ENCODE data around the gene NAPB.

The NAPB gene

GRCh38 chr20:23367770-23368169, 53.5 kb downstream of the NAPB start:
- no peaks in the 10 kb centered on the region for H3K27me3 ChIP-seq (ENCODE audit: insufficient read depth, low read length)
- no peak overlapping the region for H3K4me3 ChIP-seq (ENCODE audit: low read length)
- no peak overlapping the region for H2AFZ ChIP-seq (ENCODE audit: low read depth, low read length)
- H3K36me3 ChIP-seq (ENCODE audit: insufficient read depth, low read length): peaks cover 75% of the 10 kb centered on the region
- H3K4me1 ChIP-seq (ENCODE audit: insufficient read depth, low read length): peaks cover 16% of the 10 kb centered on the region
- peaks cover 5% of the 10 kb centered on the region for H3K9me3 ChIP-seq (ENCODE audit: low read length)

- no peak overlapping the region for H2AFZ ChIP-seq (ENCODE audit: low read depth, low read length)
- no peak overlapping the region for H3K4me3 ChIP-seq (ENCODE audit: low read length)
- H3K9me3 ChIP-seq (ENCODE audit: low read length): peaks cover 5% of the 10 kb centered on the region
- H3K36me3 ChIP-seq (ENCODE audit: insufficient read depth, low read length): peaks cover 63% of the 10 kb centered on the region
- H3K27me3 ChIP-seq (ENCODE audit: insufficient read depth, low read length): no peaks in the 10 kb centered on the region
- peaks cover 16% of the 10 kb centered on the region for H3K4me1 ChIP-seq (ENCODE audit: insufficient read depth, low read length)
Observed at GRCh38 chr20:23366384-23366783, 54.9 kb downstream of the NAPB start.

- Histone ChIP-seq H3K36me3 (ENCODE audit: insufficient read depth, low read length) (peaks cover 55% of the 10 kb centered on the region), H2AFZ (ENCODE audit: low read depth, low read length) (no peak overlapping the region), H3K9me3 (ENCODE audit: low read length) (peaks cover 5% of the 10 kb centered on the region), H3K4me1 (ENCODE audit: insufficient read depth, low read length) (peaks cover 24% of the 10 kb centered on the region), H3K4me3 (ENCODE audit: low read length) (no peak overlapping the region), H3K27me3 (ENCODE audit: insufficient read depth, low read length) (no peaks in the 10 kb centered on the region)
Observed at GRCh38 chr20:23365390-23366165, 55.7 kb downstream of the NAPB start.

GRCh38 chr20:23363257-23363649, 58.0 kb downstream of the NAPB start:
- Histone ChIP-seq H3K27me3 (ENCODE audit: insufficient read depth, low read length) (no peaks in the 10 kb centered on the region), H3K4me1 (ENCODE audit: insufficient read depth, low read length) (peaks cover 35% of the 10 kb centered on the region), H2AFZ (ENCODE audit: low read depth, low read length) (no peak overlapping the region), H3K9me3 (ENCODE audit: low read length) (peaks cover 5% of the 10 kb centered on the region), H3K36me3 (ENCODE audit: insufficient read depth, low read length) (peaks cover 34% of the 10 kb centered on the region), H3K4me3 (ENCODE audit: low read length) (peak overlapping the region; percentile 90)

GRCh38 chr20:23362392-23363256, 58.7 kb downstream of the NAPB start:
- Histone ChIP-seq H3K4me1 (ENCODE audit: insufficient read depth, low read length) (peaks cover 35% of the 10 kb centered on the region), H3K4me3 (ENCODE audit: low read length) (peak overlapping the region; percentile 90), H2AFZ (ENCODE audit: low read depth, low read length) (peak overlapping the region; percentile 75), H3K9me3 (ENCODE audit: low read length) (peaks cover 5% of the 10 kb centered on the region), H3K27me3 (ENCODE audit: insufficient read depth, low read length) (no peaks in the 10 kb centered on the region), H3K36me3 (ENCODE audit: insufficient read depth, low read length) (peaks cover 30% of the 10 kb centered on the region)

- Histone ChIP-seq H3K9me3 (ENCODE audit: low read length) (peaks cover 5% of the 10 kb centered on the region), H3K36me3 (ENCODE audit: insufficient read depth, low read length) (peaks cover 24% of the 10 kb centered on the region), H3K4me3 (ENCODE audit: low read length) (peak within 1 kb of the TSS; percentile 90), H3K27me3 (ENCODE audit: insufficient read depth, low read length) (no peaks in the 10 kb centered on the region), H3K4me1 (ENCODE audit: insufficient read depth, low read length) (peaks cover 35% of the 10 kb centered on the region), H2AFZ (ENCODE audit: low read depth, low read length) (peak within 1 kb of the TSS; percentile 75)
Observed at GRCh38 chr20:23361476-23362391, 59.6 kb downstream of the NAPB start, which contains the start of gene GZF1. Gene GZF1 (plus strand): TSS chr20:23362182. CDS start chr20:23364384, 2,202 bp downstream.

- Histone ChIP-seq H3K4me1 (ENCODE audit: insufficient read depth, low read length) (peaks cover 35% of the 10 kb centered on the region), H3K9me3 (ENCODE audit: low read length) (peaks cover 5% of the 10 kb centered on the region), H3K36me3 (ENCODE audit: insufficient read depth, low read length) (peaks cover 22% of the 10 kb centered on the region), H2AFZ (ENCODE audit: low read depth, low read length) (peak overlapping the region; percentile 12), H3K27me3 (ENCODE audit: insufficient read depth, low read length) (no peaks in the 10 kb centered on the region), H3K4me3 (ENCODE audit: low read length) (peak overlapping the region; percentile 80)
Observed at GRCh38 chr20:23361119-23361475, 60.2 kb downstream of the NAPB start.

GRCh38 chr20:23360531-23360930, 60.8 kb downstream of the NAPB start:
- Histone ChIP-seq H3K9me3 (ENCODE audit: low read length) (peaks cover 5% of the 10 kb centered on the region), H2AFZ (ENCODE audit: low read depth, low read length) (no peak overlapping the region), H3K4me3 (ENCODE audit: low read length) (peak overlapping the region; percentile 80), H3K36me3 (ENCODE audit: insufficient read depth, low read length) (peaks cover 22% of the 10 kb centered on the region), H3K27me3 (ENCODE audit: insufficient read depth, low read length) (no peaks in the 10 kb centered on the region), H3K4me1 (ENCODE audit: insufficient read depth, low read length) (peaks cover 35% of the 10 kb centered on the region)

- Histone ChIP-seq H3K36me3 (ENCODE audit: insufficient read depth, low read length) (peaks cover 22% of the 10 kb centered on the region), H3K4me3 (ENCODE audit: low read length) (no peak overlapping the region), H2AFZ (ENCODE audit: low read depth, low read length) (no peak overlapping the region), H3K4me1 (ENCODE audit: insufficient read depth, low read length) (peaks cover 35% of the 10 kb centered on the region), H3K27me3 (ENCODE audit: insufficient read depth, low read length) (no peaks in the 10 kb centered on the region), H3K9me3 (ENCODE audit: low read length) (no peaks in the 10 kb centered on the region)
Observed at GRCh38 chr20:23358923-23359593, 62.2 kb downstream of the NAPB start.

- H3K9me3 ChIP-seq (ENCODE audit: low read length): no peaks in the 10 kb centered on the region
- peak overlapping the region; percentile 82 for H3K4me3 ChIP-seq (ENCODE audit: low read length)
- peaks cover 26% of the 10 kb centered on the region for H3K36me3 ChIP-seq (ENCODE audit: insufficient read depth, low read length)
- H2AFZ ChIP-seq (ENCODE audit: low read depth, low read length): peak overlapping the region; percentile 66
- no peaks in the 10 kb centered on the region for H3K27me3 ChIP-seq (ENCODE audit: insufficient read depth, low read length)
- H3K4me1 ChIP-seq (ENCODE audit: insufficient read depth, low read length): peaks cover 35% of the 10 kb centered on the region
Observed at GRCh38 chr20:23358563-23358906, 62.8 kb downstream of the NAPB start.

- Histone ChIP-seq H3K4me1 (ENCODE audit: insufficient read depth, low read length) (peaks cover 29% of the 10 kb centered on the region), H3K4me3 (ENCODE audit: low read length) (peak overlapping the region; percentile 82), H2AFZ (ENCODE audit: low read depth, low read length) (peak overlapping the region; percentile 66), H3K36me3 (ENCODE audit: insufficient read depth, low read length) (peaks cover 26% of the 10 kb centered on the region), H3K27me3 (ENCODE audit: insufficient read depth, low read length) (no peaks in the 10 kb centered on the region), H3K9me3 (ENCODE audit: low read length) (no peaks in the 10 kb centered on the region)
Observed at GRCh38 chr20:23357767-23358562, 63.3 kb downstream of the NAPB start.

GRCh38 chr20:23356203-23356602, 65.1 kb downstream of the NAPB start:
- no peaks in the 10 kb centered on the region for H3K27me3 ChIP-seq (ENCODE audit: insufficient read depth, low read length)
- no peaks in the 10 kb centered on the region for H3K9me3 ChIP-seq (ENCODE audit: low read length)
- peaks cover 26% of the 10 kb centered on the region for H3K36me3 ChIP-seq (ENCODE audit: insufficient read depth, low read length)
- H3K4me1 ChIP-seq (ENCODE audit: insufficient read depth, low read length): peaks cover 35% of the 10 kb centered on the region
- H3K4me3 ChIP-seq (ENCODE audit: low read length): no peak overlapping the region
- H2AFZ ChIP-seq (ENCODE audit: low read depth, low read length): no peak overlapping the region

Data from neuron (in vitro differentiated cells).